GM10847 (cell line): ENCODE data around the gene ARSA.

ENCODE experiments used
- POLR2A ChIP-seq: IDR thresholded peaks from 2 replicates; pipeline ENCODE4 v1.6.1; 2011; ENCODE audit not compliant: insufficient read length; ENCODE audit errors: extremely low read depth

The ARSA gene

DNA sequence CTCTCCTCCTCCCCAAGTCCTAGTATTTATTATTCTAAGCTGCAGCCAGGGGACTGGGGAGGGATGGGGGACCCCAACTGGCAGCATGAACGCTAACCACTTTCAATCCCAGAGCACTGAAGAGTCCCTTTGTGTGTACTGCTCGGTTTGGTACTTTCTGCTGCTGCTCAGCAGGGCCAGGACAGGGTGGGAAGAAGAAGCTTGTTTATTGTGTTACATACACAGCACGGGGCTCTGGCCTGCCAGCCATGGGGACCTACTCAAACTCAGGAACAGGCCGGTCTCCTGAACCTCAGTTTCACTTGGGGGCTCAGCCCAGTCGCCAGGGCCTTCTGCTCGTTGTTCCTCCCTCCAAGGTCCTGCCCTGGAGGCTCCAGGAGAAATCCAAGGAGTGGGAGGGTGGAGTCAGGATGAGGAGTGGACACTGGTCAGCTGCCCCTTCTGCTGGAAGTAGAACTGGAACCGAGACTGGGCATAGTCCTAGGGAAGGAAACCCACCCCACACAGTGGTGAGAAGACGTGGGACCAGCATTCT is 49.1 kb downstream of the ARSA start:
- TF ChIP-seq POLR2A = no peak

DNA sequence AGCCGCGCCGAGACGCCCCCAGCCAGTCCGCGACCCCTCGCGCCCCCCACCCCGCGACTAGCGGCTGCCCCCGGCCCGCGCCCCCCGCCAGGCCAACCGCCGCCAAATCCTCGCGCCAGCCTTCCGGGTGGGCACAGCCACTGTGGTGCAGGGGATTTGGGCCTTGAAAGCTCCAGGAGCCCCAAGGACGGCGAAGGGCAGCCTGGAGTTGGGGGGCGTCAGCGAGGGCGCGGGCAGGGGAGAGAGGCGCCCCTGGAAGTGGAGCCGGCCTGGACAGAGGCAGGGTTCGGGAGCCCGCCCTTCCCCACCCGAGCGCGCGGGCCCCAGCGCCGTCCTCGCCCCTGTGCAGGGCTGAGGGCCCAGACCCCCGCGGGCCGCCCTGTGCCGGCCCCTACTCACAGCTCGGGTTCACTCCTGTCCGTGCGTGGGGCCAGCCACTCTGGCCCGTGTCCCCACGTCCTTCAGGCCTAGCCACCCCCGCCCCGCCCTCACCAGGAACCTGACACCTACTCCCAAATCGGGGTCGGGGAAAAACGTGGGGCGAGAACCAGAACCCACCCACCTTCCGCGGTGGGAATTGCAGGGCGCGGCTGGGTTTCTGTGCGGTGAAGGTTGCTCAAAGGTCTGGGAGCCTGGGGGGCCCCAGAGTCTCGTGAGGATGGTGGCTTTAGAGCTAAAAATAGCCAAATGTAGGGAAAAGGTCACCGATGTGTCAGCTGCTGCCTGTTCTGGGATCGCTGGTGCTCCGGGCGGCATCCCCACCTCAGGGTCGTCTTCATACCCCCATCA is 49.8 kb downstream of the ARSA start, which contains the start of gene CPT1B:
TSS of gene CPT1B (minus strand) at position 441 of the 789 bp plus-strand sequence. CDS start 512 bp downstream, outside the sequence.
- no peak for TF ChIP-seq POLR2A

DNA sequence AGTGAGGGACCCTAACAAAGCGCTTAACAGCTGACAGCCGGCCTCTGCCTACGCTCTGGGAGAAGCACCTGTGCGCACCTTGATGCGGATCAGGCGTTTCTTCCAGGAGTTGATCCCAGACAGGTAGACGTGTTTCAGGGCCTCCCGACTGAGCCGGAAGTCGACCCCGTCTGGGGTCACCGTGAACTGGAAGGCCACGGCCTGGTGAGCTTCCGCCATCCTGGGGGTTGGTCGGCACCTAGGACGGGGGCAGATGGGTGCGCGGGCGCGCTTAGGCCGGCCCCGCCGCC is 50.3 kb downstream of the ARSA start:
- TF ChIP-seq POLR2A = no peak

DNA sequence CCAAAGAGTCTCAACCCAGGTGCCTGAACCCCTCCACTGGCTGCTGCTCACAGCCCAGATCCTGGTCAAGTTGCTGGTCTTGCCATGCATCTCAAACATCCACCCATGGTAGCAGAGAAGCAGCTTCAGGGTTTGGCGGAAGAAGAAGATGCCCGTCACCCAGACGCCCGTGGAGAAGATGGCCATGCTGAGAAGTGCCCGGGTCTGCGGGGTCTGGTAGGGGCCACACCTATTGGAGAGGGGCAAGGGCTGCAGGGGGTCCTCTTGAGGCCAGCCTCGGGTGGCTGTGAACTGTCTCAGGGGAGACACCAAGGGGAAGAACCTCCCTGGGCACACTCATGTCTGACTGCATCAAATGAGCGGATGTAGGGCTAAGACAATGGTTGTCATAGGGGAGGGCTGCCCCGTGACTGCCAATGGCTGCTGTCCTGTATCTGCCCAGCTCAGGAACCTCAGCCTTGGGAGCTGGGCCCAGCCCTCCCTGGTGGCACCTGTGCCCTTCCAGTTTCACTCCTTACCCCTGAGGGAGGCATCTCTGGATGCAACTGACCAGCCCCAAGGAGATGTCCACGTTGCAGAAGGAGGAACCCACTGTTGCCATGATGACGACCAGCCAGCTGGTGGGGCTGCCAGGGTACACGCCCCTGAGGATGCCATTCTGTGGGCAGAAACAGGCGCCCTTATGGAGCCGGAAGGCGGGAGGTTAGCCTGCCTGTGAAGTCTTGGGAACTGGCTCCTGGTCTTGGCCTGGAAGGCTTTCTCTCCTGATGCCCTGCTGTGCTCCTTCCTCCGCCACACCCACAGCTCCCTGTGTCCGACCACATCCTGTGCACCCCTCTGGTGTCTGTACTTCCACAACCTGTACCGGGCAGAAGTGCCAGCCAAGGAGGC is 50.9 kb downstream of the ARSA start:
- no peak for TF ChIP-seq POLR2A

DNA sequence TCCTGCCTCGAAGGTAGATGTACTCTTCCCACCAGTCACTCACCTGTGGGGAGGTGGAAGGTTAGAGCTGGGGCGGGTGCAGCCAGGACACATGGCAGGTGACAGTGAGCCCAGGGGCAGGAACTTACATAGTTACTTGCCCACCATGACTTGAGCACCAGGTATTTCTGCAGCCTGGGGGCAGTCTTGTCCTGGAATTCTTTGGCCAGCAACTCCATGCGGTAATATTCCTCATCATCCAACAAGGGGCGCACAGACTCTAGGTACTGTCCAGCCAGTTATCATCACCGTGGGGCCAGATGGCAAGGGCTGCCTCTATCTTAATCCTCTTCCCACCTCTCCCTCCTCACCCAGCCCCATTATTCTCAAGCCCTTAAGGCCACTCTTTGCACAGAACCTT is 51.9 kb downstream of the ARSA start:
- no peak for TF ChIP-seq POLR2A

DNA sequence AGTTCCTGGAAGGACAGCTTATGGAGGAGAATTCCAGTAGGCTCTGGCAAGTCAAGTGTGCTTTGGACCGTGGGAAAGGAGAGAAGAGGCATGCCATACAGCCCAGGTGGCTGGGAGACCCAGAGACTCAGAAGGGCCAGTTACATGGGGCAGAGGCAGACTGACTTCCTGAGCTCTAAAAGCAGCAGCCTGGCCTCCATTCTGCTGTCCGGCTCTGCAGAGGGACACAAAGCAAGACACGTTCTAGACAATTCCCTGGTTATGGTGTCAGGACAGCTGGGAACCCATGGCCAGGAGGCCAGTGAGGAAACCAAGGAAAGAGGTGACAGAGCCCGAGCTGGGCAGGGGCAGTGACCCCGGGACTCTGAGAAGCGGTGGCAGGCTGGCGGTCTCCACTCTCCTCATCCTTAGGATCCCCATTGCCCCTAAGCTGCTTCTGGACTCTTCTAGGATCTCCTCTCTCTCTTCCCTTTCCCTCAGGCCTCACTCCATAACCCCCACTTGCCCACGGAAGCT is 52.5 kb downstream of the ARSA start:
- TF ChIP-seq POLR2A = no peak
